ENCODE results near the gene CACNA1I. TPM values are rescaled to one million over a fixed set of nuclear protein-coding genes. Genes with fewer than 3 reads are reported as not detected.

The CACNA1I gene
- total and polyA plus RNA-seq, 2 experiments from 2014 or later, result 0.04 to 0.24 TPM

GRCh38 chr22:39683639-39684038, 113.1 kb downstream of the CACNA1I start:
- Histone ChIP-seq H3K4me1 (ENCODE audit: low read depth) (no peaks in the 10 kb centered on the region), H3K27me3 (no peaks in the 10 kb centered on the region), H3K27ac (no peak overlapping the region), H3K9me3 (ENCODE audit: low read depth) (no peaks in the 10 kb centered on the region), H3K4me3 (no peak overlapping the region), H3K36me3 (no peaks in the 10 kb centered on the region)
- no peak for TF ChIP-seq CTCF (IDR thresholded peaks at IDR 0.05; ENCODE audit: low read depth, low read length)
- DNase-seq (ENCODE audit: low read depth in 1 of 2, low spot score in 1 of 2), result no peak

- H3K27me3 ChIP-seq, result no peaks in the 10 kb centered on the region
- no peaks in the 10 kb centered on the region for H3K4me1 ChIP-seq (ENCODE audit: low read depth)
- H3K9me3 ChIP-seq (ENCODE audit: low read depth), result no peaks in the 10 kb centered on the region
- no peak for DNase-seq (ENCODE audit: low read depth in 1 of 2, low spot score in 1 of 2)
- H3K4me3 ChIP-seq, result no peak overlapping the region
- no peak for TF ChIP-seq CTCF (IDR thresholded peaks at IDR 0.05; ENCODE audit: low read depth, low read length)
- no peaks in the 10 kb centered on the region for H3K36me3 ChIP-seq
- H3K27ac ChIP-seq, result no peak overlapping the region
Measured at GRCh38 chr22:39684702-39685281, 114.2 kb downstream of the CACNA1I start.

GRCh38 chr22:39685336-39686177, 115.0 kb downstream of the CACNA1I start:
- no peak overlapping the region for H3K27ac ChIP-seq
- no peak for TF ChIP-seq CTCF (IDR thresholded peaks at IDR 0.05; ENCODE audit: low read depth, low read length)
- H3K4me3 ChIP-seq, result no peak overlapping the region
- H3K27me3 ChIP-seq, result no peaks in the 10 kb centered on the region
- no peak for DNase-seq (ENCODE audit: low read depth in 1 of 2, low spot score in 1 of 2)
- H3K36me3 ChIP-seq, result no peaks in the 10 kb centered on the region
- H3K9me3 ChIP-seq (ENCODE audit: low read depth), result no peaks in the 10 kb centered on the region
- peaks cover 5% of the 10 kb centered on the region for H3K4me1 ChIP-seq (ENCODE audit: low read depth)

- no peak overlapping the region for H3K4me3 ChIP-seq
- H3K9me3 ChIP-seq (ENCODE audit: low read depth), result no peaks in the 10 kb centered on the region
- no peak for DNase-seq (ENCODE audit: low read depth in 1 of 2, low spot score in 1 of 2)
- H3K36me3 ChIP-seq, result no peaks in the 10 kb centered on the region
- H3K27ac ChIP-seq, result no peak overlapping the region
- no peaks in the 10 kb centered on the region for H3K27me3 ChIP-seq
- H3K4me1 ChIP-seq (ENCODE audit: low read depth), result peaks cover 10% of the 10 kb centered on the region
- no peak for TF ChIP-seq CTCF (IDR thresholded peaks at IDR 0.05; ENCODE audit: low read depth, low read length)
Measured at GRCh38 chr22:39686178-39686620, 115.6 kb downstream of the CACNA1I start.

- no peaks in the 10 kb centered on the region for H3K36me3 ChIP-seq
- no peaks in the 10 kb centered on the region for H3K27me3 ChIP-seq
- DNase-seq (ENCODE audit: low read depth in 1 of 2, low spot score in 1 of 2), result no peak
- H3K27ac ChIP-seq, result no peak overlapping the region
- TF ChIP-seq CTCF (IDR thresholded peaks at IDR 0.05; ENCODE audit: low read depth, low read length), result no peak
- H3K9me3 ChIP-seq (ENCODE audit: low read depth), result no peaks in the 10 kb centered on the region
- H3K4me3 ChIP-seq, result no peak overlapping the region
- H3K4me1 ChIP-seq (ENCODE audit: low read depth), result peaks cover 11% of the 10 kb centered on the region
Measured at GRCh38 chr22:39686776-39687525, 116.4 kb downstream of the CACNA1I start.

Measured in cardiac muscle cell (in vitro differentiated cells and primary cell).